ENCODE results near the gene COL18A1. TPM values are rescaled to one million over a fixed set of nuclear protein-coding genes. Genes with fewer than 3 reads are reported as not detected.

Gene COL18A1
- total and polyA plus RNA-seq, 9 of the 15 experiments (the other 6 are each of a cell fraction or from before 2014, with no cell fraction given) = 0.14 to 16.4 (median 2.0) TPM

GRCh38 chr21:45401054-45401518 is 3.9 kb upstream of the COL18A1 start (continued):
- no peak for TF ChIP-seq NR4A1 (CRISPR knock-in tag; IDR thresholded peaks at IDR 0.05)
- TF ChIP-seq NR4A1 (tag; IDR thresholded peaks at IDR 0.05) = no peak
- TF ChIP-seq E2F6 (IDR thresholded peaks at IDR 0.05; ENCODE audit: borderline replicate concordance in 1 of 2, extremely low read depth in 1 of 2, insufficient read depth in 1 of 2, insufficient read length in 1 of 2, low read depth in 1 of 2, low read length in 1 of 2, poor library complexity in 1 of 2, severe bottlenecking in 1 of 2) = no peak
- no peak for TF ChIP-seq COPS2 (conservative IDR thresholded peaks at IDR 0.05)
- TF ChIP-seq ILK (tag; IDR thresholded peaks at IDR 0.05; ENCODE audit: borderline replicate concordance, low read depth) = no peak
- TF ChIP-seq ATF4 (CRISPR knock-in tag; IDR thresholded peaks at IDR 0.05) = no peak
- TF ChIP-seq CBFA2T2 (conservative IDR thresholded peaks at IDR 0.05) = no peak
- TF ChIP-seq DACH1 (IDR thresholded peaks at IDR 0.05; ENCODE audit: partially characterized antibody) = no peak
